Measurements from ENCODE around the gene NFILZ.
"Not testable (repeated sequence)": the region's sequence is repeated elsewhere in the genome, so short reads cannot be mapped to it uniquely, and the experiment has no call there.

The NFILZ gene

DNA sequence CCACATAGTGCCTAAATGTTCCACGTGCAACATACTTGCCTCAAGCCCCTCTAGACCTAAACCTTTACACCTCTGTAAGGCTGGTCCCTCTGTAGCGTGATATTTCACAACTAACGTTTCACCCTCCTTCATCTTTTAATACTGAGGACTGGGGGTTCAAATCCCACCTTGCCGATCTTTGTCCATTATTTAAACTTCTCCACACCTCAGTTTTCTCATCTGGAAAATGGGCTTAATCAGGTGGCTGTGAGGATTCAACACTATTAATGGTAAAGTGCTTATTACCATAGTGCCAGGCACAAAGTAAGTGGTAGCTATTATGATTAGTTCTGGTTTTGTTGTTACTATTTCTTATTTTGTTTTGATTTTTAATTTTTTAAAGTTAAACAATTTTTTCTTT, 12.4 kb upstream of the NFILZ start:
- no peaks in the 10 kb centered on the region for H4K20me1 ChIP-seq (ENCODE audit: low read depth, low read length)
- H2AFZ ChIP-seq (ENCODE audit: low read depth, low read length, severe bottlenecking) = no peak overlapping the region
- no peak overlapping the region for H3K9ac ChIP-seq (ENCODE audit: low read length)
- no peaks in the 10 kb centered on the region for H3F3A ChIP-seq (ENCODE audit: insufficient read depth)
- TF ChIP-seq EZH2phosphoT487 (conservative IDR thresholded peaks at IDR 0.05; ENCODE audit: low read length) = no peak
- TF ChIP-seq, protein P1, sequence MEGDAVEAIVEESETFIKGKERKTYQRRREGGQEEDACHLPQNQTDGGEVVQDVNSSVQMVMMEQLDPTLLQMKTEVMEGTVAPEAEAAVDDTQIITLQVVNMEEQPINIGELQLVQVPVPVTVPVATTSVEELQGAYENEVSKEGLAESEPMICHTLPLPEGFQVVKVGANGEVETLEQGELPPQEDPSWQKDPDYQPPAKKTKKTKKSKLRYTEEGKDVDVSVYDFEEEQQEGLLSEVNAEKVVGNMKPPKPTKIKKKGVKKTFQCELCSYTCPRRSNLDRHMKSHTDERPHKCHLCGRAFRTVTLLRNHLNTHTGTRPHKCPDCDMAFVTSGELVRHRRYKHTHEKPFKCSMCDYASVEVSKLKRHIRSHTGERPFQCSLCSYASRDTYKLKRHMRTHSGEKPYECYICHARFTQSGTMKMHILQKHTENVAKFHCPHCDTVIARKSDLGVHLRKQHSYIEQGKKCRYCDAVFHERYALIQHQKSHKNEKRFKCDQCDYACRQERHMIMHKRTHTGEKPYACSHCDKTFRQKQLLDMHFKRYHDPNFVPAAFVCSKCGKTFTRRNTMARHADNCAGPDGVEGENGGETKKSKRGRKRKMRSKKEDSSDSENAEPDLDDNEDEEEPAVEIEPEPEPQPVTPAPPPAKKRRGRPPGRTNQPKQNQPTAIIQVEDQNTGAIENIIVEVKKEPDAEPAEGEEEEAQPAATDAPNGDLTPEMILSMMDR (IDR thresholded peaks at IDR 0.05; ENCODE audit: insufficient read depth, low read length, poor library complexity, severe bottlenecking) = no peak
- no peak overlapping the region for H3K4me3 ChIP-seq (ENCODE audit: insufficient read depth, low read length, poor library complexity, severe bottlenecking)
- no peak overlapping the region for H3K27ac ChIP-seq (ENCODE audit: low read depth, low read length)
- no peaks in the 10 kb centered on the region for H3K27me3 ChIP-seq (ENCODE audit: low read length)
- H3K9me2 ChIP-seq (replicated peaks; ENCODE audit: insufficient read depth, low read length) = no peaks in the 10 kb centered on the region
- H3K79me2 ChIP-seq (ENCODE audit: insufficient read depth, low read length) = no peaks in the 10 kb centered on the region
- H3K9me3 ChIP-seq (ENCODE audit: insufficient read depth, low read length) = no peaks in the 10 kb centered on the region
- no peaks in the 10 kb centered on the region for H3K36me3 ChIP-seq (ENCODE audit: low read length)
- H3K4me2 ChIP-seq (ENCODE audit: low read depth, low read length, poor library complexity, severe bottlenecking) = no peak overlapping the region

DNA sequence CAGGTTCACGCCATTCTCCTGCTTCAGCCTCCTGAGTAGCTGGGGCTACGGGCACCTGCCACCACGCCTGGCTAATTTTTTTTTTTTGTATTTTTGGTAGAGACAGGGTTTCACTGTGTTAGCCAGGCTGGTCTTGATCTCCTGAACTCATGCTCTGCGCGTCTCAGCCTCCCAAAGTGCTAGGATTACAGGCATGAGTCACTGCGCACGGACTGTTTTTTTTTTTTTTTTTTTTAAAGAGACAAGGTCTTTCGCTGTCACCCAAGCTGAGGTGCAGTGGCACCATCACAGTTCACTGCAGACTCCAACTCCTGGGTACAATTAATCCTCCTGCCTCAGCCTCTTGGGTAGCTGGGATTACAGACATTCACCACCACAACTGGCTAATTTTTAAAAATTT, 11.7 kb upstream of the NFILZ start:
- Histone ChIP-seq H3K9ac (ENCODE audit: low read length) (no peak overlapping the region), H3K79me2 (ENCODE audit: insufficient read depth, low read length) (no peaks in the 10 kb centered on the region), H2AFZ (ENCODE audit: low read depth, low read length, severe bottlenecking) (no peak overlapping the region), H3K4me2 (ENCODE audit: low read depth, low read length, poor library complexity, severe bottlenecking) (no peak overlapping the region), H3F3A (ENCODE audit: insufficient read depth) (no peaks in the 10 kb centered on the region), H3K4me3 (ENCODE audit: insufficient read depth, low read length, poor library complexity, severe bottlenecking) (no peak overlapping the region), H3K9me2 (replicated peaks; ENCODE audit: insufficient read depth, low read length) (no peaks in the 10 kb centered on the region), H4K20me1 (ENCODE audit: low read depth, low read length) (no peaks in the 10 kb centered on the region), H3K27me3 (ENCODE audit: low read length) (no peaks in the 10 kb centered on the region), H3K36me3 (ENCODE audit: low read length) (no peaks in the 10 kb centered on the region), H3K9me3 (ENCODE audit: insufficient read depth, low read length) (no peaks in the 10 kb centered on the region), H3K27ac (ENCODE audit: low read depth, low read length) (no peak overlapping the region)
- no peak for TF ChIP-seq EZH2phosphoT487 (conservative IDR thresholded peaks at IDR 0.05; ENCODE audit: low read length)
- TF ChIP-seq, protein P1 (IDR thresholded peaks at IDR 0.05; ENCODE audit: insufficient read depth, low read length, poor library complexity, severe bottlenecking) = no peak

DNA sequence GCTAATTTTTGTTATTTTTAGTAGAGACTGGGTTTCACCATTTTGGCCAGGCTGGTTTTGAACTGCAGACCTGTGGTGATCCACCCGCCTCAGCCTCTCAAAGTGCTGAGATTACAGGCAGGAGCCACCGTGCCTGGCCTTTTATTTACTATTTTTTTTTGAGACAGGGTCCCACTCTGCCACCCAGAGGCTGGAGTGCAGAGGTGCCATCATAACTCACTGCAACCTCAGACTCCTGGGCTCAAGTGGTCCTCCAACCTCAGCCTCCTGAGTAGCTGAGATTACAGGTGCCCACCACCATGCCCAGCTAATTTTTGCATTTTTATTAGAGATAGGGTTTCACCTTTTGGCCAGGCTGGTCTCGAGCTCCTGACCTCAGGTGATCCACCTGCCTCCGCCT, 7.5 kb upstream of the NFILZ start:
- H3K79me2 ChIP-seq (ENCODE audit: insufficient read depth, low read length); H3K9ac ChIP-seq (ENCODE audit: low read length); H3K9me2 ChIP-seq (replicated peaks; ENCODE audit: insufficient read depth, low read length); H4K20me1 ChIP-seq (ENCODE audit: low read depth, low read length); H3K27me3 ChIP-seq (ENCODE audit: low read length); H3F3A ChIP-seq (ENCODE audit: insufficient read depth); H3K4me2 ChIP-seq (ENCODE audit: low read depth, low read length, poor library complexity, severe bottlenecking); H3K27ac ChIP-seq (ENCODE audit: low read depth, low read length); H2AFZ ChIP-seq (ENCODE audit: low read depth, low read length, severe bottlenecking); H3K36me3 ChIP-seq (ENCODE audit: low read length); H3K9me3 ChIP-seq (ENCODE audit: insufficient read depth, low read length); H3K4me3 ChIP-seq (ENCODE audit: insufficient read depth, low read length, poor library complexity, severe bottlenecking): not testable (repeated sequence)

DNA sequence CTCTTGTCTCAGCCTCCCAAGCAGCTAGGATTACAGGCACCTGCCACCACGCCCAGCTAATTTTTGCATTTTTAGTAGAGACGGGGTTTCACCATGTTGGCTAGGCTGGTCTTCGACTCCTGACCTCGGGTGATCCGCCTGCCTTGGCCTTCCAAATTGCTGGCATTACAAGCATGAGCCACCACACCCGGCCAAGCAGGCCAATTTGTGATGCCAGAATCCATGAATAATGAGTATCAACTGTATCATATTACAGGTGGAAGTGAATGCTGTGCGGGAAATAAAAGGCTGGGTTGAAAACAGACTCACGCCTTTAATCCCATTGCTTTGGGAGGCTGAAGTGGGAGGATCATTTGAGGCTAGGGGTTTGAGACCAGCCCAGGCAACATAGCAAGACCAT, 3.6 kb upstream of the NFILZ start:
- H3K9me2 ChIP-seq (replicated peaks; ENCODE audit: insufficient read depth, low read length) = no peaks in the 10 kb centered on the region
- no peaks in the 10 kb centered on the region for H3K79me2 ChIP-seq (ENCODE audit: insufficient read depth, low read length)
- no peak overlapping the region for H2AFZ ChIP-seq (ENCODE audit: low read depth, low read length, severe bottlenecking)
- H3K4me2 ChIP-seq (ENCODE audit: low read depth, low read length, poor library complexity, severe bottlenecking) = no peak overlapping the region
- no peak overlapping the region for H3K27ac ChIP-seq (ENCODE audit: low read depth, low read length)
- H3F3A ChIP-seq (ENCODE audit: insufficient read depth) = no peaks in the 10 kb centered on the region
- no peaks in the 10 kb centered on the region for H4K20me1 ChIP-seq (ENCODE audit: low read depth, low read length)
- H3K9ac ChIP-seq (ENCODE audit: low read length) = no peak overlapping the region
- H3K4me3 ChIP-seq (ENCODE audit: insufficient read depth, low read length, poor library complexity, severe bottlenecking) = no peak overlapping the region
- H3K27me3 ChIP-seq (ENCODE audit: low read length) = no peaks in the 10 kb centered on the region
- H3K36me3 ChIP-seq (ENCODE audit: low read length) = no peaks in the 10 kb centered on the region
- H3K9me3 ChIP-seq (ENCODE audit: insufficient read depth, low read length) = no peaks in the 10 kb centered on the region
- TF ChIP-seq, protein P1 (IDR thresholded peaks at IDR 0.05; ENCODE audit: insufficient read depth, low read length, poor library complexity, severe bottlenecking) = no peak
- TF ChIP-seq EZH2phosphoT487 (conservative IDR thresholded peaks at IDR 0.05; ENCODE audit: low read length) = no peak

Measured in SU-DHL-6 (cell line).